ENCODE results near the gene POLR3E.
"Not testable (repeated sequence)": the region's sequence is repeated elsewhere in the genome, so short reads cannot be mapped to it uniquely, and the experiment has no call there.

The POLR3E gene

GRCh38 chr16:22335668-22336246, 38.5 kb downstream of the POLR3E start:
- DNase-seq, result no peak

GRCh38 chr16:22336581-22336980, 39.4 kb downstream of the POLR3E start:
- no peak for DNase-seq

- DNase-seq, result no peak
Observed at GRCh38 chr16:22337045-22337444, 39.8 kb downstream of the POLR3E start.

DNA sequence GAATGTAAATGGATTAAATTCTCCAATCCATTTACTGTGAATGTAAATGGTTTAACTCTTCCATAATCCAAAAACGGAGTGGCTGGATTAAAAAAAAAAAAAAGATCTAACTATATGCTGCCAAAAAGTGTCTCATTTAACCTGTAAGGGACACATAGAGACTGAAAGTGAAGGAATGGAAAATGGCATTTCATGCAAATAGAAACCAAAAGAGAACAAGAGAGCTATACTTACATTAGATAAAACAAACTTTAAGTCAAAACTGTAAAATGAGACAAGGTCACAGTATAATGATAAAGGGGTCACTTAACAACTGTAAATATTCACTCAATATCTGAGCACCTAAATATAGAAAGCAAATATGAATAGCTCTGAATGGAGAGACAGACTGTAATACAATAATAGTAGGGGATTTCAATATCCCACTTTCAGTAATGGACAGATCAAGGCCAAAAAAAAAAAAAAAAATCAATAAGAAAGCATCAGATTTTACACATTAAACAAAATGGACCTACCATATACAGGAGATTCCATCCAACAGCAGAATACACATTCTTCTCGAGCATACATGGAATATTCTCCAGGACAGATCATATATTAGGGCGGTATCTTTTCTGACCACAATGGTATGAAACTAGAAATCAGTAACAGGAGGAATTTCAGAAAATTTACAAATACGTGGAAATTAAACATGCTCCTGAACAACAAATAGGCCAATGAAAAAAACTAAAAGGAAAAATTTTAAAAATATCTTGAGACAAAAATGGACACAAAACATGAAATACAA, 40.8 kb downstream of the POLR3E start:
- no peak for DNase-seq

- no peak for DNase-seq
Observed at GRCh38 chr16:22340945-22341344, 43.7 kb downstream of the POLR3E start.

DNA sequence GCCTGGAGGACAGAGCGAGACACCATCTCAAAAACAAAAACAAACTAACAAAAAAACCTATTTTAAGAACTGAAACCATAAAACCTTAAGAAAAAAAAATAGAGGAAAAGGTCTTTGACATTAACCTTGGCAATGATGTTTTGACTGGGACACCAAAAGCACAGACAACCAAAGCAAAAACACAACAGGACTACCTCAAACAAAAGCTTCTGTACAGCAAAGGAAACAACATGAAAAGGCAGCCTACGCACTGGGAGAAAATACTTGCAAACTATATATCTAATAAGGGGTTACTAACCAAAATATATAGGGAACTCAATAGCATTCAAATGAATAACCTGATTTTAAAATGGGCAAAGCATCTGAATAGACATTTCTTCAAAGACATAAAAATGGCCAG, 44.9 kb downstream of the POLR3E start:
- DNase-seq, result no peak

DNA sequence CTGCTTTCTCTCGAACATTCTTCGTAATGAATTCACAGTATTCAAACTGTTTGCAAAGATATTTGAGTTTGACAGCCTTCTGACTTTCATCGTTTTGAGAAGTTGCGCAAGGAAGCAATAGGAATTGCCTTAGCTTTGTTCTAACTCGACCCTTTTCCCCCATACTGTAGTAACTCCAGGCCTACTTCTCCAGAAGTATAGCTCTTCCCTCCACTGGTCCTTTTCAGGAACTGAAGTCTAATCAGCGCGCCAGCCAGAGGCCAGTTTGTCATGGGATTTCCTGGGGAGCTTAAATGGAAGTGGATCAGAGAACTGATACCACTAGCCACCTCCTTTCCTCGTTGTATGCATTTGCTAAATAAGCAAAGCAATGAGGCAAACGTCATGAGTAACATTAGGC, 49.3 kb downstream of the POLR3E start:
- no peak for DNase-seq

GRCh38 chr16:22347100-22347820, 50.1 kb downstream of the POLR3E start:
- no peak for DNase-seq

DNA sequence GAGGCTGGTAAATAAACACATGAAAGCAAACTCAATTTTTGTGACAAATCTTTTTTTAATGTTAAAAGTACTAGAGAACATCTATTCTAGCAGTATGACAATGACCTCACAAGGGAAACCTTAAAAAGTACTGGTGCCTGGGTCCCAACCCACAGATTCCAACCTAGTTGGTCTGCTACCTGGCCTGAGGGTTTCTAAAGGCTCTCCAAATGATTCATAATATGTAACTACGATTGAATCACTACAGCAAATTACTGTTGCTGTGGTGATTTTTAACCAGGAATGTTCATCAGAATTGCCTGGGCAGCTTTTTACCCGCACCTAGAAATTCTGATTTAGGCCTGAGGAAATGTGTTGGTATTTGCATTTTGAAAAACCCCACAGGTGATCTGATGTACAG, 51.1 kb downstream of the POLR3E start:
- no peak for DNase-seq

GRCh38 chr16:22351017-22351416, 53.8 kb downstream of the POLR3E start:
- DNase-seq, result not testable (repeated sequence)

GRCh38 chr16:22352140-22352539, 54.9 kb downstream of the POLR3E start:
- no peak for DNase-seq

DNA sequence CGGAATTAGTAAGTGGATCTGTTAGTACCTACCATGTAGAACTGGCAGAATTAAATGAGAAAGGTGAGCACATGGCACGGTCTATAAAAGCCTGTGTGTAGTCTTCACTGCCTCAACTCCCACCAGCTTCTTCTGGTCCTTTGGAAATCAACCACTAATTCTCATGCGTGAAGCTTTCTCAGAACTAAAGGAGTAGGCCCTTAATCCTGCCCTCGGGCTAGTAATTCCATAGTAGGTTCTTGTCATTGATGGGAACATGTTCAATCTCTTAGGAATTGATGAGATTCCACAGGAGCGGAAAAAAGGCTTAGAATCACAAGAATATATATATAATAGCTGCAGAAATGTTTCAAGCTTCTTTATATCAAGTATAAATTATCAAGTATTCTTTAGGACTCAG, 55.5 kb downstream of the POLR3E start:
- DNase-seq, result no peak

GRCh38 chr16:22353191-22353919, 56.1 kb downstream of the POLR3E start:
- DNase-seq, result peak; percentile 91

DNA sequence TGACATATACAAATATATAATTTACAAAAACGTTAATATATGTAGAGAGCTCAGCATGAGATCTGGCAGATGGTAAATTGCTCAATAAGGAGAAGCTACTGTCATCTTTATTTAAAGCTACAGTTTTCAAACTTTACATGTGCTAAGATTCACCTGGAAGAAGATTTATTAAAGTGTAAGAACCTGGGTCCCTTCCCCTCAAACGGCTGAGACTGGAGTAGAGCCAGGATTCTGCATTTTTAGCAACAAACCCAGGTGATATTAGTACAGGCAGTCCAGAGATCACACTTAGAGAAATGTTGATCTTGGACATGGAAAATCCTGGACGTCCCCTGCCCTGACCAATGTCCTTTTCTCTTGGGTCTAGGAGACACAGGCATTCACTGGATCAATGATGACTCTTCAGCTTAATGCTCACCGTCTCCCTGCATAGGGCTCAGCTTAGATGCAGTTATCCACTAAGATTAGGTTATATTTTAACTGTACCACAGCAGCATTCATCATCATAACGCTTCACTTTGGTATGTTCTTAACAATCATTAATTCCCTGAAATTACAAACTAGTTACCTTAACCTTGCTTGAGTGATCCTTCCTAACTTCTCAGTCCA, 56.8 kb downstream of the POLR3E start:
- DNase-seq, result peak; percentile 4

- DNase-seq, result no peak
Observed at GRCh38 chr16:22355487-22355908, 58.3 kb downstream of the POLR3E start.

DNA sequence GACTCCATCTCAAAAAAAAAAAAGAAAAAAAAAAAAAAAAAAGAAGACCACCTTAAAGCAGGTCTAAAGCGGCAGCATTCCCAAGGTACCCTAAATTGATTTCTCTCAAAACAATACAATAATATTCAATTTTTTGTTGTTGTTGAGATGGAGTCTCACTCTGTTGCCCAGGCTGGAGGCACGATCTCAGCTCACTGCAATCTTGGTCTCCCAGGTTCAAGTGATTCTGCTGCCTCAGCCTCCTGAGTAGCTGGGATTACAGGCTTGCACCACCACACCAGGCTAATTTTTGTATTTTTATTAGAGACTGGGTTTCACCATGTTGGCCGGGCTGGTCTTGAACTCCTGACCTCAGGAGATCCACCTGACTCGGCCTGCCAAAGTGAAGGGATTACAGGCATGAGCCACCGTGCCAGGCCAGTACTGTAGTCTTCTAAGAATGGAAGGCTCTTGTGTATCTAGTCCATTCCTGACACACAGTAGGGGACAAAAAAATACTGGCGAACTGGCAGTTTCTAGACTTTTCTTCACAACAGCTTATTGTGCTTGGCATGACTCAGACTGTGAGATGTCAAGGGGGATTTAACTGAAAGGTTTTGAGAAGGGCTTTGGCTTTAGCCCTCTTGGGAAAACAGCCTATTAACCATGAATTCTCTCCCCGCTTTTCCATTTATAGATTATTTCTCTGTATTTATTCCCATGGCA, 59.9 kb downstream of the POLR3E start:
- DNase-seq, result no peak

- DNase-seq, result no peak
Observed at GRCh38 chr16:22357635-22357971, 60.4 kb downstream of the POLR3E start.

DNA sequence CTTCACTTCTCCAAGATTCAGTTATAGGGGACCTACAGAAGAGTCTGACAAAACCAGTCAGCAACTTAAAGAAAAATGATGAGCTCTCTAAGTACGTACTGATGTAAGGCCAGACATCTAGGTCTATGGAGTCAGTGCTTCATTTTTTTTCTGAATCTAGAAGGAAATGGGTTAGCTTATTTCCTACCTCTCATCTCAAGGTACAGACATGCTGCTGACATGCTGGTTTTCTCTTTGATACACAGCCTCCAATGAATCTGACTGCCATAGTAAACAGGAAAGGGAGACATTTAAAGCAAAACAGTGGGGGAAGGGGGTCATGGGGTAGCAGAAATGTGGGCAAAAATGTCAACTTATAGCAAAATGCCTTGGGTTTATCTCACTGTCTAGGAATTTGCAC, 60.8 kb downstream of the POLR3E start:
- no peak for DNase-seq

GRCh38 chr16:22359679-22360078, 62.5 kb downstream of the POLR3E start:
- no peak for DNase-seq

- no peak for DNase-seq
Observed at GRCh38 chr16:22360963-22361659, 63.9 kb downstream of the POLR3E start.

DNA sequence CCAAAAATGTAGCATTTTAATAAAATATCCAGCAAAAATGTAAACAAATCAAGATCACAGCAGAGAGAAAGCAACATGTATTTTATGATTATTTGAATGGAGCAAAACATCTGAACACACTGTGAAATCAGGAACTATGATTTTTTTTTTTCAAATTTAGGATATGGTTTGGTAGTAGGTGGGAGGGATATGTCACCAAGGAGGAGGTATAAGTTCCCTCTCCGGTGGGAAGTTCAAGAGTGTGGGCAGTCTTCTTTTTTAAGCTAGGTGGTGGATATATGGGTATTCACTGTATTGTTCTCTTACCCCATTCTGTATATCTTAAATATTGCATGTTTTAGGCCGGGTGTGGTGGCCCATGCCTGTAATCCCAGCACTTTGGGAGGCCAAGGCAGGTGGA, 67.0 kb downstream of the POLR3E start:
- no peak for DNase-seq
